ENCODE measurements around the gene MOV10L1. TPM values are rescaled to one million over a fixed set of nuclear protein-coding genes. Genes with fewer than 3 reads are reported as not detected.

The MOV10L1 gene
- total RNA-seq, 1 experiment from 2014 or later, result not detected

- Histone ChIP-seq H3K4me1 (peaks cover 3% of the 10 kb centered on the region; the same call in 1 of the 2 replicates), H3K9me3 (replicated peaks) (no peaks in the 10 kb centered on the region), H3K27ac (no peak overlapping the region), H3K27me3 (no peaks in the 10 kb centered on the region), H3K4me3 (no peak overlapping the region), H3K36me3 (peaks cover 15% of the 10 kb centered on the region)
- no peak for DNase-seq
These were observed 100.6 kb downstream of the MOV10L1 start for GRCh38 chr22:50190182-50190940.

- H3K27me3 ChIP-seq, result no peaks in the 10 kb centered on the region
- H3K4me3 ChIP-seq, result no peak overlapping the region
- no peaks in the 10 kb centered on the region for H3K9me3 ChIP-seq (replicated peaks)
- no peak for DNase-seq
- H3K4me1 ChIP-seq, result peaks cover 3% of the 10 kb centered on the region; the same call in 1 of the 2 replicates
- peaks cover 15% of the 10 kb centered on the region for H3K36me3 ChIP-seq
- no peak overlapping the region for H3K27ac ChIP-seq
These were observed 101.3 kb downstream of the MOV10L1 start for GRCh38 chr22:50190941-50191741.

GRCh38 chr22:50192436-50193204, 102.8 kb downstream of the MOV10L1 start:
- H3K36me3 ChIP-seq, result peaks cover 19% of the 10 kb centered on the region
- no peaks in the 10 kb centered on the region for H3K9me3 ChIP-seq (replicated peaks)
- DNase-seq, result no peak
- no peaks in the 10 kb centered on the region; the same call in 1 of the 2 replicates for H3K4me1 ChIP-seq
- H3K4me3 ChIP-seq, result no peak overlapping the region
- H3K27ac ChIP-seq, result no peak overlapping the region
- no peaks in the 10 kb centered on the region for H3K27me3 ChIP-seq

GRCh38 chr22:50193621-50194020, 103.8 kb downstream of the MOV10L1 start:
- no peaks in the 10 kb centered on the region; the same call in 1 of the 2 replicates for H3K4me1 ChIP-seq
- no peak overlapping the region for H3K4me3 ChIP-seq
- no peak for DNase-seq
- no peak overlapping the region for H3K27ac ChIP-seq
- H3K27me3 ChIP-seq, result no peaks in the 10 kb centered on the region
- peaks cover 17% of the 10 kb centered on the region for H3K36me3 ChIP-seq
- no peaks in the 10 kb centered on the region for H3K9me3 ChIP-seq (replicated peaks)

GRCh38 chr22:50194037-50194805, 104.4 kb downstream of the MOV10L1 start:
- Histone ChIP-seq H3K9me3 (replicated peaks) (no peaks in the 10 kb centered on the region), H3K4me1 (no peaks in the 10 kb centered on the region; the same call in 1 of the 2 replicates), H3K27me3 (no peaks in the 10 kb centered on the region), H3K27ac (no peak overlapping the region), H3K4me3 (no peak overlapping the region), H3K36me3 (peaks cover 15% of the 10 kb centered on the region)
- no peak for DNase-seq

- DNase-seq, result no peak
- H3K4me1 ChIP-seq, result no peaks in the 10 kb centered on the region; the same call in 1 of the 2 replicates
- peaks cover 15% of the 10 kb centered on the region for H3K36me3 ChIP-seq
- H3K4me3 ChIP-seq, result no peak overlapping the region
- H3K9me3 ChIP-seq (replicated peaks), result no peaks in the 10 kb centered on the region
- H3K27me3 ChIP-seq, result no peaks in the 10 kb centered on the region
- no peak overlapping the region for H3K27ac ChIP-seq
These were observed 106.5 kb downstream of the MOV10L1 start for GRCh38 chr22:50196256-50196655.

GRCh38 chr22:50197000-50197800, 107.4 kb downstream of the MOV10L1 start:
- no peak overlapping the region for H3K27ac ChIP-seq
- no peak overlapping the region for H3K4me3 ChIP-seq
- no peaks in the 10 kb centered on the region for H3K27me3 ChIP-seq
- H3K36me3 ChIP-seq, result peaks cover 15% of the 10 kb centered on the region
- no peaks in the 10 kb centered on the region for H3K9me3 ChIP-seq (replicated peaks)
- DNase-seq, result no peak
- no peaks in the 10 kb centered on the region; the same call in 1 of the 2 replicates for H3K4me1 ChIP-seq

- H3K27me3 ChIP-seq, result no peaks in the 10 kb centered on the region
- H3K27ac ChIP-seq, result no peak overlapping the region
- no peak overlapping the region for H3K4me3 ChIP-seq
- no peaks in the 10 kb centered on the region; the same call in 1 of the 2 replicates for H3K4me1 ChIP-seq
- peaks cover 20% of the 10 kb centered on the region for H3K36me3 ChIP-seq
- no peaks in the 10 kb centered on the region for H3K9me3 ChIP-seq (replicated peaks)
- DNase-seq, result no peak
These were observed 108.2 kb downstream of the MOV10L1 start for GRCh38 chr22:50197856-50198623.

- H3K4me1 ChIP-seq, result no peaks in the 10 kb centered on the region; the same call in 1 of the 2 replicates
- no peaks in the 10 kb centered on the region for H3K9me3 ChIP-seq (replicated peaks)
- H3K27ac ChIP-seq, result no peak overlapping the region
- no peaks in the 10 kb centered on the region for H3K27me3 ChIP-seq
- peaks cover 24% of the 10 kb centered on the region for H3K36me3 ChIP-seq
- H3K4me3 ChIP-seq, result no peak overlapping the region
- DNase-seq, result no peak
These were observed 108.8 kb downstream of the MOV10L1 start for GRCh38 chr22:50198624-50199017.

- no peak for DNase-seq
- Histone ChIP-seq H3K36me3 (peaks cover 23% of the 10 kb centered on the region), H3K4me3 (no peak overlapping the region), H3K9me3 (replicated peaks) (no peaks in the 10 kb centered on the region), H3K27ac (no peak overlapping the region), H3K27me3 (no peaks in the 10 kb centered on the region), H3K4me1 (no peaks in the 10 kb centered on the region; the same call in 1 of the 2 replicates)
These were observed 109.5 kb downstream of the MOV10L1 start for GRCh38 chr22:50199251-50199721.

GRCh38 chr22:50199829-50200460, 110.1 kb downstream of the MOV10L1 start:
- H3K27ac ChIP-seq, result no peak overlapping the region
- peaks cover 17% of the 10 kb centered on the region for H3K36me3 ChIP-seq
- H3K4me3 ChIP-seq, result peak overlapping the region; percentile 68
- no peaks in the 10 kb centered on the region for H3K9me3 ChIP-seq (replicated peaks)
- peak in 1 of 2 experiments; percentile 49 for DNase-seq
- no peaks in the 10 kb centered on the region; the same call in 1 of the 2 replicates for H3K4me1 ChIP-seq
- no peaks in the 10 kb centered on the region for H3K27me3 ChIP-seq

- H3K27ac ChIP-seq, result no peak within 1 kb of the TSS
- H3K36me3 ChIP-seq, result peaks cover 16% of the 10 kb centered on the region
- peak within 1 kb of the TSS; percentile 68 for H3K4me3 ChIP-seq
- no peaks in the 10 kb centered on the region for H3K9me3 ChIP-seq (replicated peaks)
- H3K27me3 ChIP-seq, result no peaks in the 10 kb centered on the region
- peak; percentile 95 to 96 for DNase-seq
- H3K4me1 ChIP-seq, result no peaks in the 10 kb centered on the region; the same call in 1 of the 2 replicates
These were observed 110.8 kb downstream of the MOV10L1 start, which contains the start of gene SELENOO for GRCh38 chr22:50200461-50201190. SELENOO (plus strand) TSS chr22:50201011; CDS start chr22:50201037, 26 bp downstream.
